ENCODE measurements around the gene NRARP.
A peak's percentile ranks its signal among the peaks of the same experiment; 100 is the strongest.

NRARP gene

GRCh38 chr9:137276473-137277328, 25.4 kb downstream of the NRARP start:
- Histone ChIP-seq H3K4me1 (ENCODE audit: control insufficient read depth, low read length) (peaks cover 86% of the 10 kb centered on the region), H3K36me3 (ENCODE audit: control insufficient read depth, low read length) (peaks cover 36% of the 10 kb centered on the region), H3K79me2 (ENCODE audit: control insufficient read depth, low read length) (peaks cover 20% of the 10 kb centered on the region), H3F3A (ENCODE audit: control insufficient read depth, insufficient read depth) (peaks cover 7% of the 10 kb centered on the region; the same call in 1 of the 2 replicates), H3K4me3 (ENCODE audit: low read length) (peak overlapping the region; percentile 85), H3K4me2 (ENCODE audit: low read length) (peak overlapping the region; percentile 85), H3K27ac (ENCODE audit: low read depth, low read length) (peak overlapping the region; percentile 85), H3K9me3 (ENCODE audit: control insufficient read depth, insufficient read depth, low read length) (no peaks in the 10 kb centered on the region), H3K9me2 (replicated peaks; ENCODE audit: control insufficient read depth, low read length) (no peaks in the 10 kb centered on the region), H3K27me3 (ENCODE audit: control insufficient read depth, low read length) (no peaks in the 10 kb centered on the region), H4K20me1 (ENCODE audit: control insufficient read depth, insufficient read depth, low read depth, low read length) (no peaks in the 10 kb centered on the region)
- no peak for TF ChIP-seq EZH2phosphoT487 (IDR thresholded peaks at IDR 0.05; ENCODE audit: borderline replicate concordance, low read length)
- TF ChIP-seq CTCF (IDR thresholded peaks at IDR 0.05; ENCODE audit: low read depth, low read length, poor library complexity, severe bottlenecking), result no peak

GRCh38 chr9:137275588-137276472, 26.2 kb downstream of the NRARP start:
- Histone ChIP-seq H3K27me3 (ENCODE audit: control insufficient read depth, low read length) (no peaks in the 10 kb centered on the region), H3K4me2 (ENCODE audit: low read length) (peak overlapping the region; percentile 85), H3K27ac (ENCODE audit: low read depth, low read length) (peak overlapping the region; percentile 85), H3K9me3 (ENCODE audit: control insufficient read depth, insufficient read depth, low read length) (no peaks in the 10 kb centered on the region), H3K79me2 (ENCODE audit: control insufficient read depth, low read length) (peaks cover 27% of the 10 kb centered on the region), H3K9me2 (replicated peaks; ENCODE audit: control insufficient read depth, low read length) (no peaks in the 10 kb centered on the region), H3K36me3 (ENCODE audit: control insufficient read depth, low read length) (peaks cover 42% of the 10 kb centered on the region), H4K20me1 (ENCODE audit: control insufficient read depth, insufficient read depth, low read depth, low read length) (no peaks in the 10 kb centered on the region), H3K4me3 (ENCODE audit: low read length) (peak overlapping the region; percentile 85), H3F3A (ENCODE audit: control insufficient read depth, insufficient read depth) (peaks cover 5% of the 10 kb centered on the region; the same call in 1 of the 2 replicates), H3K4me1 (ENCODE audit: control insufficient read depth, low read length) (peaks cover 86% of the 10 kb centered on the region)
- TF ChIP-seq CTCF (IDR thresholded peaks at IDR 0.05; ENCODE audit: low read depth, low read length, poor library complexity, severe bottlenecking) (no peak), EZH2phosphoT487 (IDR thresholded peaks at IDR 0.05; ENCODE audit: borderline replicate concordance, low read length) (no peak)

GRCh38 chr9:137275203-137275587, 26.9 kb downstream of the NRARP start:
- H3K9me2 ChIP-seq (replicated peaks; ENCODE audit: control insufficient read depth, low read length), result no peaks in the 10 kb centered on the region
- H3K4me3 ChIP-seq (ENCODE audit: low read length), result peak overlapping the region; percentile 85
- peak overlapping the region; percentile 85 for H3K4me2 ChIP-seq (ENCODE audit: low read length)
- H4K20me1 ChIP-seq (ENCODE audit: control insufficient read depth, insufficient read depth, low read depth, low read length), result no peaks in the 10 kb centered on the region
- H3F3A ChIP-seq (ENCODE audit: control insufficient read depth, insufficient read depth), result peaks cover 5% of the 10 kb centered on the region; the same call in 1 of the 2 replicates
- peak overlapping the region; percentile 85 for H3K27ac ChIP-seq (ENCODE audit: low read depth, low read length)
- H3K79me2 ChIP-seq (ENCODE audit: control insufficient read depth, low read length), result peaks cover 33% of the 10 kb centered on the region
- peaks cover 49% of the 10 kb centered on the region for H3K36me3 ChIP-seq (ENCODE audit: control insufficient read depth, low read length)
- H3K27me3 ChIP-seq (ENCODE audit: control insufficient read depth, low read length), result no peaks in the 10 kb centered on the region
- H3K9me3 ChIP-seq (ENCODE audit: control insufficient read depth, insufficient read depth, low read length), result no peaks in the 10 kb centered on the region
- no peak for TF ChIP-seq CTCF (IDR thresholded peaks at IDR 0.05; ENCODE audit: low read depth, low read length, poor library complexity, severe bottlenecking)
- no peak for TF ChIP-seq EZH2phosphoT487 (IDR thresholded peaks at IDR 0.05; ENCODE audit: borderline replicate concordance, low read length)
- H3K4me1 ChIP-seq (ENCODE audit: control insufficient read depth, low read length), result peaks cover 86% of the 10 kb centered on the region
